ENCODE results near the gene PRR30.

DNA sequence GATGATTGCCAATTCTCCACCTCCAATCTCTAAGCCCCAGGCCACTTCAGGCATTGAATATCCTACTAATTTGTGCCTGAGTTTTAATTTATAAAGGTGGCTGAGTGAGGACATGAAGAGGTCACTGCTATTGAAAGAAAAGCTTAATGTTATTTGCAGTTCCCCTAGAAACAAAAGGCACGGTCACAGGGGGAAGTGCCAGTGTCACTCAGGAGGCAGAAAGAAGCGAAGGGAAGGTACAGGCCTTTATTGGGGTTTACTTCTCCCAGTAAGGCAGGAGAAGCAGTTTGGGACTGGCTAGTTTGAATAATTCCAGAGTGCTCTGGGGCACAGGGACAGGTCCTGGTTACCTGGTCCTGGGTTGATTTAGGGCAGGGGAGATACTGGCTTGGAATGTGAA lies 17.3 kb downstream of the PRR30 start:
- no peak for TF ChIP-seq EZH2 (IDR thresholded peaks at IDR 0.05; ENCODE audit: low read length)
- TF ChIP-seq, protein P1, sequence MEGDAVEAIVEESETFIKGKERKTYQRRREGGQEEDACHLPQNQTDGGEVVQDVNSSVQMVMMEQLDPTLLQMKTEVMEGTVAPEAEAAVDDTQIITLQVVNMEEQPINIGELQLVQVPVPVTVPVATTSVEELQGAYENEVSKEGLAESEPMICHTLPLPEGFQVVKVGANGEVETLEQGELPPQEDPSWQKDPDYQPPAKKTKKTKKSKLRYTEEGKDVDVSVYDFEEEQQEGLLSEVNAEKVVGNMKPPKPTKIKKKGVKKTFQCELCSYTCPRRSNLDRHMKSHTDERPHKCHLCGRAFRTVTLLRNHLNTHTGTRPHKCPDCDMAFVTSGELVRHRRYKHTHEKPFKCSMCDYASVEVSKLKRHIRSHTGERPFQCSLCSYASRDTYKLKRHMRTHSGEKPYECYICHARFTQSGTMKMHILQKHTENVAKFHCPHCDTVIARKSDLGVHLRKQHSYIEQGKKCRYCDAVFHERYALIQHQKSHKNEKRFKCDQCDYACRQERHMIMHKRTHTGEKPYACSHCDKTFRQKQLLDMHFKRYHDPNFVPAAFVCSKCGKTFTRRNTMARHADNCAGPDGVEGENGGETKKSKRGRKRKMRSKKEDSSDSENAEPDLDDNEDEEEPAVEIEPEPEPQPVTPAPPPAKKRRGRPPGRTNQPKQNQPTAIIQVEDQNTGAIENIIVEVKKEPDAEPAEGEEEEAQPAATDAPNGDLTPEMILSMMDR (optimal IDR thresholded peaks at IDR 0.05 in 1 of 3, IDR thresholded peaks at IDR 0.05 in 1 of 3, conservative IDR thresholded peaks at IDR 0.05 in 1 of 3; ENCODE audit: extremely low read depth in 1 of 3, insufficient read depth in 2 of 3, low read length in 3 of 3), result no peak
